ENCODE measurements around the gene ARPC1A.

DNA sequence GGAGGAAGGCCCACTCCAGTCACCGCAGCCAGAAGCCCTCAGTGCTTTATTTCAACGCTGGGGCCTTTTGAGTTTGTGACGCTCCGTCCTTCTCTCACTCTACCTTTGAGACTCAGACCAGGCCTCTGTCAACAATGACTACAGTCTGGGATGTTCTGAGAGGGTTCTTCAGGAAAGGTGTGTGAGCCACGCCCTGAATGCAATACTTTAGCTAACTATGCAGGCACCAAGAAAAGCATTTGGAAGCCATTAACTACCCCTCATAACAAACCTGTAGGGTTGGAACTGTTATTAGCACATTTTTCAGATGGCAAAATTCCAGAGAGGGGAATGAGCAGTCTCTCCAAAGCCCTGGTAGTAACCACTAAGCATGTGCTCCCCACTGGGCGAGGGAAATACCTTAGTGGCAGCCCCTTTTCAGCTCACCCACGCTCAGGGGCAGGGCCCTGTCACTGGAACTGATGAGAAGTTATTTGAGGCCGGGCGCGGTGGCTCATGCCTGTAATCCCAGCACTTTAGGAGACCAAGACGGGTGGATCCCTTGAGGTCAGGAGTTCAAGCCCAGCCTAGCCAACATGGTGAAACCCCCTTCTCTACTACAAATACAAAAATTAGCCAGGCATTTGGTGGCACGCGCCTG is 43.2 kb downstream of the ARPC1A start:
- TF ChIP-seq POLR2AphosphoS5 (IDR thresholded peaks at IDR 0.05; ENCODE audit: low read depth, low read length) (no peak), CEBPB (IDR thresholded peaks at IDR 0.05; ENCODE audit: low read depth, low read length) (no peak), KDM5A (IDR thresholded peaks at IDR 0.05; ENCODE audit: low read length) (no peak), BRCA1 (IDR thresholded peaks at IDR 0.05; ENCODE audit: low read depth, low read length) (no peak), POLR2A (IDR thresholded peaks at IDR 0.05; ENCODE audit: control extremely low read depth in 1 of 2, low read depth in 2 of 2, low read length in 2 of 2) (no peak)
- TF ChIP-seq, protein P1, sequence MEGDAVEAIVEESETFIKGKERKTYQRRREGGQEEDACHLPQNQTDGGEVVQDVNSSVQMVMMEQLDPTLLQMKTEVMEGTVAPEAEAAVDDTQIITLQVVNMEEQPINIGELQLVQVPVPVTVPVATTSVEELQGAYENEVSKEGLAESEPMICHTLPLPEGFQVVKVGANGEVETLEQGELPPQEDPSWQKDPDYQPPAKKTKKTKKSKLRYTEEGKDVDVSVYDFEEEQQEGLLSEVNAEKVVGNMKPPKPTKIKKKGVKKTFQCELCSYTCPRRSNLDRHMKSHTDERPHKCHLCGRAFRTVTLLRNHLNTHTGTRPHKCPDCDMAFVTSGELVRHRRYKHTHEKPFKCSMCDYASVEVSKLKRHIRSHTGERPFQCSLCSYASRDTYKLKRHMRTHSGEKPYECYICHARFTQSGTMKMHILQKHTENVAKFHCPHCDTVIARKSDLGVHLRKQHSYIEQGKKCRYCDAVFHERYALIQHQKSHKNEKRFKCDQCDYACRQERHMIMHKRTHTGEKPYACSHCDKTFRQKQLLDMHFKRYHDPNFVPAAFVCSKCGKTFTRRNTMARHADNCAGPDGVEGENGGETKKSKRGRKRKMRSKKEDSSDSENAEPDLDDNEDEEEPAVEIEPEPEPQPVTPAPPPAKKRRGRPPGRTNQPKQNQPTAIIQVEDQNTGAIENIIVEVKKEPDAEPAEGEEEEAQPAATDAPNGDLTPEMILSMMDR (IDR thresholded peaks at IDR 0.05; ENCODE audit: control extremely low read depth in 1 of 3, insufficient read depth in 1 of 3, low read depth in 1 of 3, low read length in 3 of 3) = no peak
- TF ChIP-seq, protein P2, sequence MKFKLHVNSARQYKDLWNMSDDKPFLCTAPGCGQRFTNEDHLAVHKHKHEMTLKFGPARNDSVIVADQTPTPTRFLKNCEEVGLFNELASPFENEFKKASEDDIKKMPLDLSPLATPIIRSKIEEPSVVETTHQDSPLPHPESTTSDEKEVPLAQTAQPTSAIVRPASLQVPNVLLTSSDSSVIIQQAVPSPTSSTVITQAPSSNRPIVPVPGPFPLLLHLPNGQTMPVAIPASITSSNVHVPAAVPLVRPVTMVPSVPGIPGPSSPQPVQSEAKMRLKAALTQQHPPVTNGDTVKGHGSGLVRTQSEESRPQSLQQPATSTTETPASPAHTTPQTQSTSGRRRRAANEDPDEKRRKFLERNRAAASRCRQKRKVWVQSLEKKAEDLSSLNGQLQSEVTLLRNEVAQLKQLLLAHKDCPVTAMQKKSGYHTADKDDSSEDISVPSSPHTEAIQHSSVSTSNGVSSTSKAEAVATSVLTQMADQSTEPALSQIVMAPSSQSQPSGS (IDR thresholded peaks at IDR 0.05; ENCODE audit: low read length) = no peak
